Amniotic stem cell (primary cell): ENCODE data around the gene STARD3NL.
A peak's percentile ranks its signal among the peaks of the same experiment; 100 is the strongest.

Experiments
- DNase-seq: peaks from one replicate; lab custom pipeline; 2025; lab: John Stamatoyannopoulos, UW

Gene STARD3NL

GRCh38 chr7:38185395-38186307, 7.6 kb downstream of the STARD3NL start:
- DNase-seq = no peak

GRCh38 chr7:38186593-38187314, 8.7 kb downstream of the STARD3NL start:
- no peak for DNase-seq

- DNase-seq = no peak
These were observed 9.9 kb downstream of the STARD3NL start for GRCh38 chr7:38187794-38188440.

- no peak for DNase-seq
These were observed 11.3 kb downstream of the STARD3NL start for GRCh38 chr7:38189231-38189938.

- DNase-seq = no peak
These were observed 12.0 kb downstream of the STARD3NL start for GRCh38 chr7:38190011-38190410.

- DNase-seq = no peak
These were observed 13.7 kb downstream of the STARD3NL start for GRCh38 chr7:38191791-38192190.

GRCh38 chr7:38192327-38192726, 14.3 kb downstream of the STARD3NL start:
- DNase-seq = no peak

- no peak for DNase-seq
These were observed 18.0 kb downstream of the STARD3NL start for GRCh38 chr7:38195804-38196595.

- DNase-seq = no peak
These were observed 20.3 kb downstream of the STARD3NL start for GRCh38 chr7:38198366-38198765.

GRCh38 chr7:38199154-38199553, 21.1 kb downstream of the STARD3NL start:
- DNase-seq = no peak

- DNase-seq = no peak
These were observed 21.7 kb downstream of the STARD3NL start for GRCh38 chr7:38199782-38200181.

GRCh38 chr7:38206071-38206470, 28.0 kb downstream of the STARD3NL start:
- no peak for DNase-seq

GRCh38 chr7:38207843-38208242, 29.8 kb downstream of the STARD3NL start:
- no peak for DNase-seq

GRCh38 chr7:38211486-38211885, 33.4 kb downstream of the STARD3NL start:
- DNase-seq = no peak

- no peak for DNase-seq
These were observed 33.9 kb downstream of the STARD3NL start for GRCh38 chr7:38211940-38212339.

- DNase-seq = no peak
These were observed 37.1 kb downstream of the STARD3NL start for GRCh38 chr7:38215115-38215514.

- peak; percentile 86 for DNase-seq
These were observed 38.0 kb downstream of the STARD3NL start for GRCh38 chr7:38215735-38216670.

- DNase-seq = no peak
These were observed 39.6 kb downstream of the STARD3NL start for GRCh38 chr7:38217672-38218071.

GRCh38 chr7:38220452-38220851, 42.4 kb downstream of the STARD3NL start:
- DNase-seq = no peak

- no peak for DNase-seq
These were observed 44.5 kb downstream of the STARD3NL start for GRCh38 chr7:38222481-38223096.
